SK-N-SH (cell line): ENCODE data around the gene GLG1. TPM values are rescaled to one million over a fixed set of nuclear protein-coding genes. Genes with fewer than 3 reads are reported as not detected.
"Not testable (repeated sequence)": the region's sequence is repeated elsewhere in the genome, so short reads cannot be mapped to it uniquely, and the experiment has no call there.

Experiments used
- CTCF ChIA-PET: fragments of 300-600, 350-600 bp; formaldehyde crosslinking; extraction: SDS; loops from one replicate; lab custom pipeline; 2021; lab: Yijun Ruan, JAX
- POLR2A ChIA-PET: fragments of 350-600 bp; sonication (Branson Sonifier 250); formaldehyde crosslinking; extraction: SDS; loops from one replicate; lab custom pipeline; 2020; ENCODE audit warnings: antibody characterized with exemption, inconsistent platforms; lab: Yijun Ruan, JAX
- DNase-seq: peaks from one replicate; pipeline ENCODE4 v3.0.0; 2012
- H2AFZ ChIP-seq: fragments of 200-600 bp; sonication (generic); 2 replicates; pipeline ENCODE4 v1.8.1; 2016; ENCODE audit warnings: antibody characterized with exemption, mild to moderate bottlenecking, low read depth
- H3F3A ChIP-seq: fragments of 200-600 bp; sonication (generic); replicated peaks from 2 replicates; pipeline ENCODE3; 2016; ENCODE audit warnings: antibody characterized with exemption, mild to moderate bottlenecking; ENCODE audit not compliant: insufficient read depth
- H3K27ac ChIP-seq, 2 experiments: fragments of 200-500 bp in 1 of 2; fragments of 200-600 bp in 1 of 2; sonication (Bioruptor generic) in 1 of 2; sonication (generic), shearing (Covaris generic) in 1 of 2; 2 replicates each; pipeline versions ENCODE4 v1.5.1 to v1.6.1; 2014 to 2016; ENCODE audit warnings: low read depth in 2 of 2, inconsistent platforms in 1 of 2, low read length in 1 of 2, mild to moderate bottlenecking in 1 of 2, mixed read lengths in 1 of 2
- H3K27me3 ChIP-seq: fragments of 200-600 bp; sonication (generic), shearing (Covaris generic); 2 replicates; pipeline ENCODE4 v1.6.1; 2016; ENCODE audit warnings: mixed run types; ENCODE audit not compliant: insufficient read depth
- H3K36me3 ChIP-seq, 2 experiments: fragments of 200-500 bp in 1 of 2; fragments of 200-600 bp in 1 of 2; sonication (Bioruptor generic) in 1 of 2; sonication (generic) in 1 of 2; replicated peaks in 1 of 2; 2 replicates each; pipeline versions ENCODE3 to v1.5.1; 2014 to 2016; ENCODE audit warnings: low read length in 1 of 2, mild to moderate bottlenecking in 1 of 2; ENCODE audit not compliant: insufficient read depth in 2 of 2, control insufficient read depth in 1 of 2
- H3K4me1 ChIP-seq, 2 experiments: fragments of 200-500 bp in 1 of 2; fragments of 200-600 bp in 1 of 2; sonication (Bioruptor generic) in 1 of 2; sonication (generic), shearing (Covaris generic) in 1 of 2; 2 replicates each; pipeline versions ENCODE4 v1.5.1 to v1.6.1; 2014 to 2016; ENCODE audit warnings: low read depth in 1 of 2, low read length in 1 of 2, mixed run types in 1 of 2; ENCODE audit not compliant: insufficient read depth in 2 of 2, control insufficient read depth in 1 of 2
- H3K4me2 ChIP-seq: fragments of 200-600 bp; sonication (generic), shearing (Covaris generic); 2 replicates; pipeline ENCODE4 v1.6.1; 2017; ENCODE audit warnings: mixed run types
- H3K4me3 ChIP-seq, 2 experiments: fragments of 200-500 bp in 1 of 2; fragments of 200-600 bp in 1 of 2; sonication (Bioruptor generic) in 1 of 2; sonication (generic), shearing (Covaris generic) in 1 of 2; 2 replicates each; pipeline versions ENCODE4 v1.5.1 to v1.8.1; 2014 to 2016; ENCODE audit warnings: low read depth in 2 of 2, inconsistent platforms in 1 of 2, low read length in 1 of 2, mild to moderate bottlenecking in 1 of 2, mixed read lengths in 1 of 2, moderate library complexity in 1 of 2
- H3K79me2 ChIP-seq: fragments of 200-600 bp; sonication (generic); 2 replicates; pipeline ENCODE4 v1.8.1; 2017; ENCODE audit warnings: mild to moderate bottlenecking; ENCODE audit not compliant: insufficient read depth
- H3K9ac ChIP-seq: fragments of 200-600 bp; sonication (generic); 2 replicates; pipeline ENCODE4 v1.6.1; 2017; ENCODE audit warnings: mixed run types
- H3K9me2 ChIP-seq: fragments of 200-600 bp; sonication (generic); 2 replicates; pipeline ENCODE4 v1.6.1; 2017; ENCODE audit warnings: mixed run types
- H3K9me3 ChIP-seq: fragments of 200-600 bp; sonication (generic); 2 replicates; pipeline ENCODE4 v1.6.1; 2017; ENCODE audit warnings: mixed run types, mild to moderate bottlenecking, moderate library complexity
- H4K20me1 ChIP-seq: fragments of 200-600 bp; sonication (generic); 2 replicates; pipeline ENCODE4 v1.6.1; 2017; ENCODE audit warnings: mild to moderate bottlenecking, mixed run types; ENCODE audit not compliant: insufficient read depth
- CHD2 ChIP-seq: fragments of 150-350 bp; IDR thresholded peaks from 2 replicates; pipeline ENCODE4 v1.6.1; 2018; ENCODE audit warnings: low read length; ENCODE audit not compliant: partially characterized antibody
- CTCF ChIP-seq: fragments of 200-600 bp; sonication (generic); IDR thresholded peaks from 2 replicates; pipeline ENCODE4 v1.6.1; 2017; ENCODE audit warnings: antibody characterized with exemption, mild to moderate bottlenecking, moderate library complexity
- ELF1 ChIP-seq: IDR thresholded peaks from 2 replicates; pipeline ENCODE4 v1.4.0; 2012
- EP300 ChIP-seq, 2 experiments: IDR thresholded peaks; 2 replicates each; pipeline versions ENCODE4 v1.4.0 to v1.6.1; 2012; ENCODE audit warnings: borderline replicate concordance in 1 of 2, low read depth in 1 of 2, low read length in 1 of 2
- EZH2phosphoT487 ChIP-seq: fragments of 200-600 bp; sonication (generic); IDR thresholded peaks from 2 replicates; pipeline ENCODE4 v1.6.1; 2017; ENCODE audit warnings: low read depth, mixed run types, mild to moderate bottlenecking, antibody characterized with exemption, moderate library complexity, borderline replicate concordance
- FOXJ3 ChIP-seq: sonication (generic); formaldehyde crosslinking; IDR thresholded peaks from 2 replicates; pipeline ENCODE4 v1.5.1; 2020; ENCODE audit warnings: mild to moderate bottlenecking, missing genetic modification reagents
- JUND ChIP-seq: IDR thresholded peaks from 2 replicates; pipeline ENCODE4 v1.4.0; 2012
- MAX ChIP-seq: IDR thresholded peaks from 2 replicates; pipeline ENCODE4 v1.4.0; 2012; ENCODE audit warnings: low read depth
- NFIC ChIP-seq: IDR thresholded peaks from 2 replicates; pipeline ENCODE4 v1.4.0; 2012; ENCODE audit warnings: borderline replicate concordance
- PBX3 ChIP-seq: IDR thresholded peaks from 2 replicates; pipeline ENCODE4; 2012
- POLR2AphosphoS5 ChIP-seq: IDR thresholded peaks from 2 replicates; pipeline ENCODE4 v1.6.1; 2012; ENCODE audit warnings: low read depth, low read length
- RAD21 ChIP-seq: IDR thresholded peaks from 2 replicates; pipeline ENCODE4 v1.6.1; 2012; ENCODE audit warnings: mild to moderate bottlenecking, low read length
- RCOR1 ChIP-seq: fragments of 150-350 bp; IDR thresholded peaks from 2 replicates; pipeline ENCODE4 v1.6.1; 2017; ENCODE audit warnings: antibody characterized with exemption, low read length
- SMC3 ChIP-seq: IDR thresholded peaks from 2 replicates; pipeline ENCODE4 v1.6.1; 2012; ENCODE audit warnings: low read depth, low read length, improper control_type of control experiment
- TEAD4 ChIP-seq: IDR thresholded peaks from 2 replicates; pipeline ENCODE4 v1.4.0; 2012; ENCODE audit warnings: mild to moderate bottlenecking, borderline replicate concordance; ENCODE audit not compliant: insufficient read depth
- WGBS: methylation state at CpG from one replicate; pipeline ENCODE4 v1.1.6; 2017; ENCODE audit warnings: low lambda C conversion rate; 5-methylcytosine and 5-hydroxymethylcytosine counted together
- polyA plus RNA-seq, 3 experiments: library from polyadenylated mRNA; depleted of rRNA; stranded (reverse); fragments of >200 nt; gene quantifications; 2 replicates each; pipeline ENCODE4 v1.2.3, GENCODE V29; 2012

Gene GLG1
- polyA plus RNA-seq, 1 of the 3 experiments (the other 2 are of a cell fraction) = 71.1 TPM

GRCh38 chr16:74524117-74524516 lies 82.8 kb downstream of the GLG1 start (continued):
- no peak for TF ChIP-seq CTCF
- TF ChIP-seq NFIC = no peak
- TF ChIP-seq MAX = no peak
- TF ChIP-seq ELF1 = no peak
- no peak for TF ChIP-seq EZH2phosphoT487
- TF ChIP-seq FOXJ3 (CRISPR knock-in tag) = no peak
- TF ChIP-seq SMC3 = no peak
- TF ChIP-seq RAD21 = no peak
- TF ChIP-seq CHD2 = no peak

- CTCF ChIA-PET = interaction anchor here (0.6 kb wide), 2 partner anchors 10 to 24 kb away, joined by 3 read pairs; no protein-coding TSS in a partner anchor
- WGBS = 97% methylated on average over 3 of the region's 3 CpGs
- POLR2A ChIA-PET = not testable (repeated sequence)
Observed at GRCh38 chr16:74523706-74524105, 83.2 kb downstream of the GLG1 start.

GRCh38 chr16:74522160-74522559 lies 84.8 kb downstream of the GLG1 start:
- no peak for TF ChIP-seq MAX
- TF ChIP-seq POLR2AphosphoS5 = no peak
- no peak for TF ChIP-seq PBX3
- no peak for TF ChIP-seq RCOR1
- no peak for TF ChIP-seq TEAD4
- TF ChIP-seq EP300 (IDR thresholded peaks at IDR 0.05; ENCODE audit: borderline replicate concordance in 1 of 2, low read depth in 1 of 2, low read length in 1 of 2) = no peak
- TF ChIP-seq JUND = no peak
- TF ChIP-seq, all 33 proteins: peak for 0
- no peaks in the 10 kb centered on the region for H3K9me3 ChIP-seq
- peaks cover 14% of the 10 kb centered on the region; the same call in 1 of the 2 replicates for H3K79me2 ChIP-seq
- POLR2A ChIA-PET = no interaction called here
- DNase-seq = no peak
- no peak overlapping the region for H3K4me3 ChIP-seq
- H3K4me1 ChIP-seq = peaks cover 4 to 16% of the 10 kb centered on the region in 2 experiments; a peak in 2 of 4 replicates
- no peak overlapping the region for H3K9ac ChIP-seq
- H3K36me3 ChIP-seq = peaks cover 0 to 14% of the 10 kb centered on the region in 2 experiments
- peak overlapping the region in 1 of 2 experiments; percentile 39; a peak in 1 of 4 replicates for H3K27ac ChIP-seq
- no peaks in the 10 kb centered on the region for H3K9me2 ChIP-seq
- H4K20me1 ChIP-seq = no peaks in the 10 kb centered on the region
- H3K4me2 ChIP-seq = no peak overlapping the region
- no peaks in the 10 kb centered on the region for H3K27me3 ChIP-seq
- H3F3A ChIP-seq = peaks cover 7% of the 10 kb centered on the region
- WGBS = 95% methylated on average over 6 of the region's 6 CpGs
- H2AFZ ChIP-seq = no peak overlapping the region
- CTCF ChIA-PET = interaction anchor here (0.8 to 0.9 kb wide), 2 partner anchors 9 to 11 kb away, joined by 3 read pairs; no protein-coding TSS in a partner anchor

More at GRCh38 chr16:74523706-74524105, 83.2 kb downstream of the GLG1 start:
- not testable (repeated sequence) for H3K27me3 ChIP-seq, H3K79me2 ChIP-seq, H3K9me2 ChIP-seq, H4K20me1 ChIP-seq, DNase-seq, H3K4me3 ChIP-seq, H3K27ac ChIP-seq, H3K4me2 ChIP-seq, H3K9me3 ChIP-seq, H3K9ac ChIP-seq, H2AFZ ChIP-seq, H3F3A ChIP-seq
- H3K36me3 ChIP-seq = peaks cover 0 to 14% of the 10 kb centered on the region in 2 experiments
- peaks cover 4 to 16% of the 10 kb centered on the region in 2 experiments; a peak in 2 of 4 replicates for H3K4me1 ChIP-seq
